COLO668 (cell line): ENCODE data around the gene PPP1R14B.
"Not testable (repeated sequence)": the region's sequence is repeated elsewhere in the genome, so short reads cannot be mapped to it uniquely, and the experiment has no call there.

Experiments
- DNase-seq: peaks from one replicate; lab custom pipeline; 2025; ENCODE audit not compliant: unreplicated experiment; lab: John Stamatoyannopoulos, UW

Gene PPP1R14B

DNA sequence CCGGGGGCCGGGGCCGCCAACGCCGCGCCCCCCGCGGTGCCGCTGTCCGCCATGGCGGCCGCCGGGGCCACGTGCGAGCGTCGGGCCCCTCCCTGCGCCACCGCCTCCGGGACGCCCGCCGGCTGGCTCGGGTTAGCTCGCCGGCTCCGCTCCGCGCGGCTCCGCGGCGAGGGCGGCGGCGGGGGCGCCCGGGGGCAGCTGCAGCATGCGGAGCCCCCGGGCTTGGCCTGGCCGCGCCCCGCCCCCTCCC lies 197 bp downstream of the PPP1R14B start:
- DNase-seq: not testable (repeated sequence)

DNA sequence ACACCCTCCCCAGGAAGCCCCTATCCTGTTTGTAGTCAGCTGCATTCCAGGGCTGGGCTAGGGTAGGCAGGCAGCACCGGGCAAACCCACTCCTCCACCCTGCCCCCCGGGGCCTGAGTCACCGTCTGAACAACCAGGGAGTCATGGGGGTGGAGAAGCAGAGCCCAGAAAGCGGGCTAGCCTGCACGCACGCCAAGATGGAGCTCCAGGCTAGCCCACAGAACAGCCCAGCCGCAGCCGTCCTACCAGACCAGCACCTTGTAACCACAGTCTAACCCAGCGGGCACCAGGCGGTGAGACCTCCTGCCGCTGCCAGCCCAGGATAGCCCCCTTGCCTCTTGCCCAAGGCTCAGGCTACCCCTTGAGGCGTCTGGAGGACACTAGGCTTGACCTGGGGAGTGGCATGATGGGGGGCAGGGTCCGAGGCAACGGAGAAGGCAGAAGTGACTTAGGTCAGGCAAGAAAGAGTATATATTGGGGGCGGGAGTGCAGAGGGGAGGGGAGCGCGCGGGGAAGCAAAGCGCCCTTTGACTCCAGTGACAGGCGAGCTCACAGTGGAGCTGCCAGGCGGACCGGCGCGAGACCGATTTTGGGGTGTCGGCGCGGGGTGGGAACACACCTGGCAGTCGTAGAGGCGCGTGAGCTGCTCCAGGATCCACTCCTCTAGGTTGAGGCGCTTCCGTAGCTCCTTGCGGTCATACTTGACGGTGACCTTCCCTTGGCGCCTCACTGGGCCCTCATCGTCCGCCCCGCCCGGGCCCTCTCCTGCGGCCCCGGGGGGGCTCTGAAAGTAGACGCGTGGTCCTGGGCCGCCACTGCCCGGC lies 734 bp downstream of the PPP1R14B start:
- peak; percentile 85 for DNase-seq

DNA sequence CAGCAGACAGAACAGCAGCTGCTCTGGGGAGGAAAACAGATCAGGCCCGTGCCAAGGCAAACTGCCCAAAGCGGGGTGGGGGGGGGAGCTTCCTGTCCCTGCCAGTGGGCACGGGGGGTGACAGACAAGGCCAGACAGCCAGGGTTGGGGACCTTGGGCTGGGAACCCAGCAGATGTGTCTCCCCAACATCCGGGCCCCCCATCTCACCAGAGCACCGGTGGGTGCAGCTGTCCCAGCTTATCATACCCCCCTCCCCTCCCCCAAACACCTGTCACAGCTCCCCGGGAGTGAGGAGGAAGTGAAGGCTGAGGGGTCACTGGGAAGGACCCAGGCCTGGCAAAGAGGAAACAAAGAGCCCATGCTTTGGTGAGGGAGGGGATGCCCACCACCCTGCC lies 1.3 kb downstream of the PPP1R14B start:
- peak; percentile 84 for DNase-seq

DNA sequence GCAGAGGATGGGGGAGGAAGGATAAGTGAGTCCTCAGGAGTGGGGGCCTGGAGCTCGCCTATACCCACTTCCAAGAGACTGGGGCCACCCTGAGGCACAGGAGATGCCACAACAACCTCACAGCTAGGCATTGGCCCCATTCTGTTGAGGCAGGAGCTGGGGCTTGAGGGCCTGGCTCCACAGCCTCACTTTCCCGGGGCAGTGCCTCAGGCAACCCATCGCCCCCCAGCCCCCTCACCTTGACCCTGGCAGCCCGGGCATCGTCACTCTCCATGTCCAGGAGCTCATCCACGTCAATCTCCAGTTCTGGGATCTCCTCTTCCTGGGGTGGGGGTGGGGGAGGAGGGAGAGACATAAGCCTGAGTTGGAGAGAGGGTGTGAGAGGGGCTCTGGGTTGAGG lies 1.8 kb downstream of the PPP1R14B start:
- no peak for DNase-seq

DNA sequence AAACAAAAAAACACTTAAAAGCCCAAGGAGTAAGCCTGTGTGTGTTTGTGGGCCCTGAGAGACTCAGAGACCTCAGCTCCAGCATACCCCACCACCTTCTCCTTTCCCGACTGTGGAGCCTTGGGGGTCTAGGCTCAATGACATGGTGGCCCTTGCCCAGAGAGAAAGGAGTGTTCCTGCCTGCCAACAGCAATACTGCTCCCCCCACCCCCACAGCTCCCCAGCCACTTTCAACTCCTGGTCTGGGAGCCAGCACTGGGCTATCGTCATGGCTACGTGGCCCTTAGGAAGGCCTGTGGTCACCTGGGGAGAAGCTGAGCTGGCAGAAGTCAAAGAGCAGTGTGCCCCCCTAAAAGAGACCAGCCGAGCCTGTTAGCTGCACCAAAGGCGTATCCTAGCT lies 2.6 kb downstream of the PPP1R14B start:
- DNase-seq: no peak

DNA sequence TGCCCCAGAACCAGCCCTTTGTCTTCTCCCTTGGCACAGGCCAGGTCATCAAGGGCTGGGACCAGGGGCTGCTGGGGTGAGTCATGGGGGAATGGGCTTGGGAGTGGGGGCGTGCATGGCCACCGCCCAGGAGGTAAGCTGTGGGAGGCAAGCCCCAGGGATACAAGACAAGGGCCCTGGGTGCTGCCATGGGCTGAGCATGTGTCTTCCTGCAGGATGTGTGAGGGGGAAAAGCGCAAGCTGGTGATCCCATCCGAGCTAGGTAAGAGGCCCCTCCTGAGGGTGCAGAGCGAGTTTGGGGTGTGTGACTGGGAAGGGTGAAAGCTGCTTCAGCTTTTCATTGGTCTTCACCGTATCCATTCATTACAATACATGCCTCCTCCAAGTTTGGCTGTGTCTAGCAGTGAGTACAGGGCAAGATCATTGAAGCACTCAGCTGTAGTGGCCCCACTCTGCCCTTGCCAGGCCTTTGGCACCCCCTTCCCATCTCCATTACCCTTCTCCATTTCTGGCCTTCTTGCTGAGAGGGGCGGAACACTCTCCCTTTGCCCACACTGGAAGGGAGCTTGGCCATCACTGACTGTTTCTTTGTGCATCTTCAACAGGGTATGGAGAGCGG lies 3.4 kb downstream of the PPP1R14B start:
- no peak for DNase-seq

DNA sequence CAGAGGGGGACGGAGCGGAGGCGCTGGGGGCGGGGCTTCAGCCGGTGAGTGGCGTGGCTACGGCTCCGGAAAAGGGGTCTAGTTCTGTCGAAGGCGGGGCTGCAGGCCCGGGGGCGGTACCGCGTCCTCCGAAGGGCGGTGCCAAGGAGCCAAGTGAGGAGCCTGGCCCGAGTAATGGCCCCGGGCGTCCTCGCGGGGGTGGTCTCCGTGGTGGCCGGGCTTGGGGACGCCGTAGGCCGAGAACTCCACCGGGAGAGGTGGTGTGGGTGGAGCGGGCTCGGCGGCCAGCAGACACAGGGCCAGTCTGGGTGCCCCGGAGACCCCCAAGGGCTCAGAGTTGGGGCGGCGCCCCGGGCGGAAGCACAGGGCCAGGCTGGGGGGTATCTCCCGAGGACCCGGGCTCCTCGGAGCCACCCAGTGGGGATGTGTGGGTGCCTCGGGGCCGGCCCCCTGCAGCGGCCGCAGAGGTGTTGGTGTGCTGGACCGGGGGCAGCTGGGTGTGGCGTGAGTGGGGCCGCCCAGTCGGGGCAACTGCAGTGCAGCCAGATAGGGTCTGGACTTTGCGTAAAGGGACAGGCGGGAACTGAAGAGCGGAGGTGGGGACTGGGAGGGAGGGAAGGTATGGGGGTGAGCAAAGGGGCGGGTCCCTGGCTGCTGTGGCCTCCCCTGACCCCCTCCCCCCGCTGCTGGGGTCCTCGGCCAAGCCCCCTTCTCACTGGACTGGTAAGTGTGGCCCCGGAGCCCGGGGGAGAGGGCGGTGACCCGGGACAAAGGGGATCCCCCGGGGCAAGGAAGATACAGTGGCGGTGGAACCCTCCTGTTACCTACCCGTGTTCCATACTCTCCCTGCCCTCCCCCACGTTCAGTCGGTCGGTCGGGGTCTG lies 5.0 kb downstream of the PPP1R14B start:
- DNase-seq: peak; percentile 56

DNA sequence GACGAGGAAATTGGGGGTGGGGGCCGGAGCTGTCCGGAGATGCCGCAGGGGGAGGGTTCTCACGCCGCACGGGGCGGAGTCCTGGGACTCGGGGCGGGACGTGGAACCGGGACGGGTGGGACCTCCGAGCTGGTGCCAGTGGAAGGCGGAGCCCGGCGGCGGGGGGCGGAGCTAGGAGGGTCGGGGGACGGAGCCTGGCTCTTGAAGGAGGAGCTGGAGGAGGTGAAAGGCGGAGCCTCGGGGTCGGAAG lies 5.6 kb downstream of the PPP1R14B start:
- DNase-seq: peak; percentile 99

DNA sequence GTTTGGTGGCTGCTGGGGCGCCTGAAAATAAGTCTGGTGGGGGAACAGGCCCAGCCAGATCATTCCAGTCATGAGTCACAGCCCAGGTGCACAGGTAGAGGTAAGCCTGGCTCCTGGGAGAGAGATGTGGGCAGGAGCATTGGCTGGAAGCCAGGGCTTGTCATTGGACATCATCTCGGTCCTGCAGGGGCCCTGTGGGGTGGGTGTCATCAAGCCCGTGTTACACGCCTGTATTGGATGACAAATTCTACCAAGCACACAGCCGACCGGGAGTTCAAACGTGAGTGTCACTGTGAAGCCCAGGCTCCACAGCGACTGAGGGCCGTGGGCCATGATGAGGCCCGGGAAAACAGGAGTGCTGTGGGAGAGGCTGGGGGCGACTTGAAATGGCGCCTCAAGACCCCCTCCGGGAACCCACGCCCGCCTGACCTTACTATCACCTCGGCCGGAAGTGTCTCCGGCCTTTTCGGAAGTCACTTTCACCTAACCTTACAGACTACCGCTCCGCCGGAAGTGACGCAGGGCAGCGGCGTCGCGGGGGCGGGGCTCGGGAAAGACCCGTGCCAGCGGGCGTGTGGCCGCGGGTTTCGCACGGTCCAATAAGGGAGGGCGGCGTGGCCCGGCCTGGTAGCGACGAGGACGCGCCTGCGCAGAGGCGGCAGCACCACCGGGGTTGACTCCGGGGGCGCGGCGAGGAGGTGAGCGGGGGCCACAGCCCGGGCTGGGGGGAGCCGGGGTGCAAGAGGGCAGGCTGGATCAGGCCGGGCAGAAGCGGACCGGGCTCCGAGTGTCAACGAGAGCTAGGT lies 6.1 kb downstream of the PPP1R14B start, which contains the start of gene FKBP2:
TSS of gene FKBP2 (plus strand) at position 661 of the 806 bp plus-strand sequence. CDS start 1,293 bp downstream, outside the sequence.
- peak; percentile 99 for DNase-seq

DNA sequence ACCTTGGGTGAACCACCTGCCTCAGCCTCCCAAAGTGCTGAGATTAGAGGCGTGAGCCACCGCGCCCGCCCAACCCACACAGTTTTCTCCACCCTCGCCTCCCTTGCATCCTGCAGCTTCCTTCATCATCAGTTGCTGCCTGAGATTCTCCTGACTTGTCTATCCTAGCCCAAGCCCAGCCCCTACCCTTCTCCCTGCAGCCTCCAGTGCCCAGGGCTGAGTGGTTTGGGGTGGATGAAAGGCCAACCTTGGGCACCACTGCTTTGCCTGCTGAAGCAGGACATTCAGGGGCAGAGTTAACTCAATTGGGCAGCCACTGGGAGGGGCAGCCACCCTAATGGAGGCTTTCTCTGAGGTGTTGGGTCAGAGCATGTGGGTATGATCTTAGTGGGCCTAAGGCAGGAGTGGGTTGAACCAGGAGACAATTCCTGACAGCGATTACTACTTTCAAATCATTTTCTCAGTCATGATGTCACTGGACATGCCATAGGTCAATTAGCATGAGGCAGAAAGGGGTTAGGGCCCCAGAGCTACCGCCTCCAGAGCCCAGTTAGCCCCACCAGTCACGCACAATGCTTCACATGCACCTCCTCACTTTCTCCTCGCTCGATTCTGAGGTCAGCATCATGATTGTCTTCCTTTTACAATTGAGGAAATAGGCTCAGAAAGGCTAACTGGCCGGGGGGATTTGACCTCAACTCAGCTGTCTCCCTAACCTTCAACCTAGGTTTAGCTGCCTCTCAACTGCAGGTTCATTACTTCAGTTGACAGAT lies 6.9 kb downstream of the PPP1R14B start:
- peak; percentile 80 for DNase-seq

DNA sequence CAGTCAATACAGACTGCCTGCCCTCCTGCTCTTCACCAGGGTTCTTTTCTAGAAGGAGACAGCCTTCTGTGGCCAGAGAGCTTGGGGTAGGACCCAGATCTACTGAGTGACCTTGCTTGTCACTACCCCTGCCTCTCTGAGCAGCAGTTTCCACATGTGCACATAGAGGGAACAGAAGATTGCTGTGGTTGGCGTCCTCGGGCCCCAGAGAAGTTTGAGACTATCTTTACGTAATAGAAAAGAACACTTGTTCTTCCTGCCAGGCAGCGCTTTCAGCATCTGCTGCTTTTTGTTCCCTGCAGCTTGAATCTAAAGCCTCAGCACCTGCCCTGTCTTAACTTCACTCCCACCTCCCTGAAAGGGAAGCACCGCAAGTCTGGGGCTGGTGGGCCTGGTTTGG lies 7.7 kb downstream of the PPP1R14B start:
- DNase-seq: no peak

DNA sequence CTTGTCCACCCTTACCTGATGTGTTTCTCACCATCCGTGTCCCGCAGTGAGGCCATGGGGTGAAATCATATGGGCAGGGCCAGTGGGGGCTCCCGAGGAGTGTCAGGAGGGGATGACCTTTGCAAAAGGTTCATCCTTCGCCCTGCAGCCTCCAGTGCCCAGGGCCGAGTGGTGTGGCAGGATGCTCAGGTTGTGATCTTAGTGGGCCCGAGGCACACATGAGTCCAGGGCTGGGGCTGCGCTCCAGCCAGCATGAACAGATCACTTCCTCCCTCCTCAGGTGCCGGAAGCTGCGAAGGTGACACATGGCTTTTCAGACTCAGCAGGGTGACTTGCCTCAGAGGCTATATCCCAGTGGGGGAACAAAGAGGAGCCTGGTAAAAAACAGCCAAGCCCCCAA lies 8.7 kb downstream of the PPP1R14B start:
- peak; percentile 66 for DNase-seq

DNA sequence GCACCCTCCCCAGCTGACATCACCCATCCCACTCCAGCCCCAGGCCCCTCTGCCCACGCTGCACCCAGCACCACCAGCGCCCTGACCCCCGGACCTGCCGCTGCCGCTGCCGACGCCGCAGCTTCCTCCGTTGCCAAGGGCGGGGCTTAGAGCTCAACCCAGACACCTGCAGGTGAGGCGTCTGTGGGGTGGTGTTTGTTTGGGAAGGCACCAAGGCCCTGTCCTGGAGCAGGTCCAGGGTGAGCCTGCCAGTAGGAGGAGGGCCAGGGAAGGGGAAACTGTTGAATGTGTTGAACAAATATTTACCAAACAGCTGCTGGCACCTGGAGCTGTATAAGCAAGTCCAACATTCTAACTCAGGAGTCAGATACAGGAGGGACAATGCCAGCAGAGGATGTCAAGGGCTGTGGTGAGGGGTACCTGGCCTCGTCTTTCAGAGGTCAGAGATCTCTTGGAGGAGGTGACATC lies 9.2 kb downstream of the PPP1R14B start:
- DNase-seq: peak; percentile 96

DNA sequence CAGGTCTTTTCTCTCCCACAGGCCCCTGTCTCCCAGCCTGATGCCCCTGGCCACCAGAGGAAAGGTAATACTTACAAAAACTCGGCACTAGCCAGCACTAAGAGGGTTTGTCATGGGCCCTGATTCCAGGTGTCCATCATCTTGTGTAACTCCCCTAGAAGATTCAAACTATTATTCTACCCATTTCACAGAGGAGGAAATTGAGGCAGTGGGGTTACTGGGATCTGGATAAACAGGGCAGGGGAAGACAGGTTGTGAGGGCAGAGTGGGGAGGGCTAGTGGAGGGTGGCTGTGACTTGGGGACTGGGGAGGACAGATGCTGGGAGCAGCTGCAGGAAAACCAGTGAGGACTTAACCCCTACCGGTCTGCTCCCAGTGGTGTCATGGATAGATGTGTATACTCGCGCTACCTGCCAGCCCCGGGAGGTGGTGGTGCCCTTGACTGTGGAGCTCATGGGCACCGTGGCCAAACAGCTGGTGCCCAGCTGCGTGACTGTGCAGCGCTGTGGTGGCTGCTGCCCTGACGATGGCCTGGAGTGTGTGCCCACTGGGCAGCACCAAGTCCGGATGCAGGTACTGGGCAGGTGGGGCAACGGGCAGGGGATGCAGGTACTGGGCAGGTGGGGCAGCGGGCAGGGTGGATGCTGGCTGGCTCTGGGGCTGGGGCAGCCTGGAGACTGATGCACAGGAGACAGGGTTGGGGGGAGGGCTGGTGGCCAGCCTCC lies 11.1 kb downstream of the PPP1R14B start:
- peak; percentile 67 for DNase-seq

DNA sequence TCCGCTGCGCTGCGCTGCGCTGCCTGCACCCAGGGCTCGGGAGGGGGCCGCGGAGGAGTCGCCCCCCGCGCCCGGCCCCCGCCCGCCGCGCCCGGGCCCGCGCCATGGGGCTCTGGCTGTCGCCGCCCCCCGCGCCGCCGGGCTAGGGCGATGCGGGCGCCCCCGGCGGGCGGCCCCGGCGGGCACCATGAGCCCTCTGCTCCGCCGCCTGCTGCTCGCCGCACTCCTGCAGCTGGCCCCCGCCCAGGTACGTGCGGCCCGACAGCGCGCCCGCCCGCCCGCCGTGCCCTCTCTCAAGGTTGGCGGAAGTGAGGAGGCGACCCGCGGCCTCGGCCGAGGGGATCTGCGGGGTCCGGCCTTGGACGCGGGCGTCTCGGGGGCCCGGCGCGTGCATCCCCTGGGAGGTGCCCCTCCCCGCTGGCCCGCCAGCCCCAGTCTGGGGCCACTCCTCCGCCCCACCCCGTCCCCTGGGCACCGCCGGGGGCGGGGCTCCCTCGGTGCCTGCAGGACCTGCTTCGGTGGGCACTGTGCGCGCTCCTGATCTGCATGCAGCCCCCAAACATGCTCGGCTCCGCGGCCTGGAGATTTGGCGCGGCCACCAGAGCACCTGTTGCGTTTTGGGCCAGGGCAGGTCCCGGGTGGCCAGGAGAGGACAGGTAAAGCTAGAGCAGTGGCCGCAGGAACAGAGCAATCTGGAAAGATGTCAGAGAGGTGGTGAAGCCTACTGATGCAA lies 11.9 kb downstream of the PPP1R14B start:
- DNase-seq: peak; percentile 84

DNA sequence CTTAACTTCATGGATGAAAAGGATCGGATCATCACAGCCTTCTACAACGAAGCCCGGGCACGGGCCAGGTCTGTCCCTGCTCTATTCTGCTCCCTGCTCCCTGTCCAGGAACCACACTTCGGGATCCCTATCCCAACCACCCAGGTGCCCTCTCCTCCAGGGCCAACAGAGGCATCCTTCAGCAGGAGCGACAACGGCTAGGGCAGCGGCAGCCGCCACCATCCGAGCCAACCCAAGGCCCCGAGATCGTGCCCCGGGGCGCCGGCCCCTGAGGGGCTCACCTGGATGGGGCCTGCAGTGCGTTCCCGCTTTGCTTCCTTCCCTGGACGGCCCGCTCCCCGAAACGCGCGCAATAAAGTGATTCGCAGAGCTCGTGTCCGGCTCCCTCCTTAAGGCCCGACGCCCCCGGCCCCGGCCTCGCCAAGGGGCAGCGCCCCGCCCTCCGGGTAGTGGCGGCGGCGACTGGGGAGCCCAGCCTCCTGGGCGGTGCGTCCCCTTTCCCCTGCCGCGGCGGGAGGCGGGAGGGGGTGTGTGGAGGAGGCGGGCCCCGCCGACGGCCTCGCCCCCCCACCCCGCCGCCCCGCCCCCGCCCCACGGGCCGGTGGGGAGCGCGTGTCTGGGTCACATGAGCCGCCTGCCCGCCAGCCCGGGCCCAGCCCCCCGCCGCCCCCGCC lies 12.7 kb downstream of the PPP1R14B start, which contains the start of gene VEGFB:
TSS of gene VEGFB (plus strand) at position 672 of the 674 bp plus-strand sequence. CDS start 250 bp downstream, outside the sequence.
- DNase-seq: peak; percentile 77

DNA sequence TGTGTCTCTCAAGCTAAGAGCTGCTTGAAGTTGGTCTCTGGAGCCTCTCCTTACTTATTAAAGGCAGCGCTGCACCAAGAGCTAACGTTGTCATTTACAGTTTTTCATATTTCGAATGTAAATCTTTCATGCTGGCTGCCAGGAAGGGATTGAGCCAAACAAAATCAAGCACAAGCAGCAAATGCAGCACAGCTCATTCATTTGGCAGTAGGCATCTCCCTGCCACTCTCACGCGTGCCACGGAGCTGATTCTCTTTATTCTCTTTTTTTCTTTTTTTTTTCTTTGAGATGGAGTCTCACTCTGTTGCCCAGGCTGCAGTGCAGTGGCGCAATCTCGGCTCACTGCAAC lies 13.8 kb downstream of the PPP1R14B start:
- no peak for DNase-seq

DNA sequence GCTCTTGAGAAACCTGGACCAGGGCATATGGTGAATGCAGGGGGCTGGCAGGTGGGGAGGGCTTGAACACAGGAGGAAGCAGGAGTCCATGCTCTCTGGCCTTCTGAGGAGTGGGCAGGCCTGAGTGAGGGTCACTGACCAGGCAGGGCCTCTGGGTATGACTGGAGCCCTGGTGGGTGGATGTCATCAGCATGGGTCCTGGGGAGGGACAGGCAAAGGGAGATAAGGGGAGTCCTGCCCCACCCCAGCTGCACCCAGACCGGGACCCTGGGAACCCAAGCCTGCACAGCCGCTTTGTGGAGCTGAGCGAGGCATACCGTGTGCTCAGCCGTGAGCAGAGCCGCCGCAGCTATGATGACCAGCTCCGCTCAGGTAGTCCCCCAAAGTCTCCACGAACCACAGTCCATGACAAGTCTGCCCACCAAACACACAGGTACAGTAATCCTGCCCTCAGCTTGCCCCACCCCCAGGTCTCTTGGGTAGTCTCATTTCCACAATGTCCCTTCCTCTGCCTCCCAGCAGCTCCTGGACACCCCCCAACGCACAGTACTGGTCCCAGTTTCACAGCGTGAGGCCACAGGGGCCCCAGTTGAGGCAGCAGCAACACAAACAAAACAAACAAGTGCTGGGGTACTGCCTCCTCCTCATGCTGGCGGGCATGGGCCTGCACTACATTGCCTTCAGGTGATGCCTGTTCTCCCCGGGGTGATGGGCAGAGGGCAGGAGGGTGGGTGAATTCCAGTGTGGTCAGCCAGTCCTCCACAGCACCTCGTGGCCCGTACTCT lies 14.4 kb downstream of the PPP1R14B start:
- no peak for DNase-seq
